Activated CD8-positive, alpha-beta memory T cell treated with anti-CD3 and anti-CD28 coated beads, Interleukin-2, amount 50 U/mL, for 1 hour (primary cell): Measurements from ENCODE around the gene GALE.
"Not testable (repeated sequence)": the region's sequence is repeated elsewhere in the genome, so short reads cannot be mapped to it uniquely, and the experiment has no call there.

Source experiments
- DNase-seq: peaks from one replicate; pipeline ENCODE4 v3.0.0-alpha.2; 2020; ENCODE audit errors: extremely low read depth

GALE gene

DNA sequence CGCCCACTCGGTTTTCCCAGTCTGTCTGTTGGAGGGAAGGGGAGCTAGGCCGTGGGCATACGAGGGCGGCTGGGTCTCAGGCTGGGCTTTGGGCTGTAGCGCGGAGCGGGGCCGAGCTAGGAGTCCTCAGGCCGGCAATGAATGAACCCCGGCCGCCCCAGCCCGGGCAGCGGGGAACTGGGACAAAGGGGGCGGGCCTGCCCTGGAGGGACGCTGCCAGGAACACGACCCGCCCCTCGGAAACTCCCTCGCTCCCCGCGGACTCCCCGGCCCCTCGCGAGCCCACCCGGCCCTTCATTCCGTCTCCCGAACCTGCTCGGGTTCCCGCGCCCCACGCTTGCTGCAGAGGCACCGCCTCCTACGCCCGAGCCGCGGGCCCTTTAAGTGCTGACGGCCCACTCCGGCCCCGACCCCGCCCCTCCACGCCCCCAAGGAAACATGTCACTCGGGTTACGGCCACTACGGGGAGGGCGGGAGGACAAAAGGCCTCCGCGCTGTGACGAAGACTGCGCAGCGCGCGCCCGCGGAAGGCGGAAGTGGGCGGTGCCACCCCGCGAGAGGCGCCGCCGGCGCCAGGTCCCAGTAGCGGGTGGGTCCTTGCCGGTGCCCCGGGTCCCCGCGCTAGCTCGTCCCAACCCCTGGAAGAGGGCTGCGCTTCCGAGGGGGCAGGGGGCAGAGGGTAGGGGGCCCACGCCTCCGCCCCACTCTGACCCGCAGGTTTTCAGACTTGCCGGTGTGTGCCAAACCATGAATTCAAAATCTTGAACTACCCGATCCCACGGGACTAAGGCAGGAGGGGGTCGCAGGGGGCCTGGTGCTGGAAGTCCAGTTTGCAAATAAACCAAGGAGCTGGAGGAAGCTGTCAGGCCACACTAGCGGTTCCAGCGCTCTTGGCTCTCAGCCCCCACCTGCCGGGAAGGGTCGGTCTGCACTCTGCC lies at the start of gene GALE:
Gene GALE (minus strand): TSS at position 355 of the 938 bp plus-strand sequence. CDS start 1,747 bp downstream, outside the sequence.
- DNase-seq, result peak; percentile 93

DNA sequence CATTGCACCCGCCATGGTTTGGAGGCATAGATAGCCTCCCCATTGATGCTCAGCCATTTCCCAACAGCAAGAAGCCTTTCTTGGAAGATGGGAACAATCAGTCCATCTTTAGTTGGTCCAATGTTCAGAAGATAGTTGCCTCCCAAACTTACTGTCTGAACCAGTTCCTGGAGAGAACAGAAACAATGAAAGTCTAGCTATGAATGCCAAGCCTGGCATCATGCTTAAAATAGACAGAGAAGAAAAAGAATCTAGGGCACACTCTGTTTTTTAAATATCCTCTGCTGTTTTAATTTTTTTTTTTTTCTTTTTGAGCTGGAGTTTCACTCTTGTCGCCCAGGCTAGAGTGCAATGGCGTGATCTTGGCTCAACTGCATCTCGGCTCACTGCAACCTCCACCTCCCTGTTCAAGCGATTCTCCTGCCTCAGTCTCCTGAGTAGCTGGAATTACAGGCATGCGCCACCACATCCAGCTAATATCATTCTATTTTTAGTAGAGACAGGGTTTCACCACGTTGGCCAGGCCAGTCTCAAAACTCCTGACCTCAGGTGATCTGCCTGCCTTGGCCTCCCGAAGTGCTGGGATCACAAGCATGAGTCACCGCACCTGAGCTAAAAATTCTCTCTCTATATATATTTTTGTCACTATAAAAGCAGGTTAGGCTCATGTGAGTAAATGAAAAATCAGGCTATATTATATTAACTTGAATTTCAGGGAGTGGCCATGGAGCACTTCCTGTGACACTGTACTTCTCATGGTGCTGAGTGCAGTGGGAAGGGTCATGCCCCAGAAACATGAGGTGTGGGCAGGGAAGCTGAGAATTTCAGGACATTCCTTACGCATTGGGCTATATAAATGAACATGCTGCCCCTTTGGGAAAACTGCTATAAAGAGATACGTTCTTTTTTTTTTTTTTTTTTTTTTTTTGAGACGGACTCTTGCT lies 48.4 kb upstream of the GALE start:
- DNase-seq, result no peak

DNA sequence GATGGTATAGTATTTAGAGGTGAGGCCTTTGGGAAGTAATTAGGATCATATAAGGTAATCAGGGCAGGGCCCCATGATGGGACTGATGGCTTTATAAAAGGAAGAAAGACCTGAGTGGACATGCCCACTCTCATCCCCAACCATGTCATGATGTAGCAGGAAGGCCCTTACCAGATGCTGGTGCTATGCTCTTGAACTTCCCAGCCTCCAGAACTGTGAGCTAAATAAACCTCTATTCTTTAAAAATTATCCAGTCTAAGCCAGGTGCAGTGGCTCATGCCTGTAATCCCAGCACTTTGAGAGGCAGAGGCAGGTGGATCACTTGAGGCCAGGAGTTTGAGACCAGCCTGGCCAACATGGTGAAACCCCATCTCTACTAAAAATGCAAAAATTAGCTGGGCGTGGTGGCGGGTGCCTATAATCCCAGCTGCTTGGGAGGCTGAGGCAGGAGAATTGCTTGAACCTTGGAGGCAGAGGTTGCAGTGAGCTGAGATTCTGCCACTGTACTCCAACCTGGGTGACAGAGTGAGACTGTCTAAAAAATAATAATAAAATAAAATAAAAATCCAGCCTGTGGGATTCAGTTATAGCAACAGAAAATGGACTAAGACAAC lies 47.0 kb upstream of the GALE start:
- not testable (repeated sequence) for DNase-seq

DNA sequence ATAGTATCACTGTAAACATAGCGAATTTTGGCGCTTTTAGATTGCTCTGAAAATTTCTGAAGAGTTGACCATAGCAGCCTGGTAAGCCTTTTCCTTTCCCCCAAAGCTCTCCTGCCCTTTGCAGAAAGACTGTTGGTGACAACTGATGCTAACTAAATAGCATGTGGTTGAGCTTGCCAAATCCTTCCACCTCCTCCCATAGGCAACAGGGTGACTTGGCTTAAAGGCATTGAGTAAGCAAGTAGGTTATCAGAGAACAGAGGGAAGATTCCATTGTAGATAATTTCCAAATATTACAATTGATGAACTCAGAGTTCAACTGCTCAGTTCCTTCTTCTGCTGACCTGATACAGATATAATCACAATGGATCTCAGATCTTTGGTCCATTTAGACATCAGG lies 44.6 kb upstream of the GALE start:
- DNase-seq, result no peak

DNA sequence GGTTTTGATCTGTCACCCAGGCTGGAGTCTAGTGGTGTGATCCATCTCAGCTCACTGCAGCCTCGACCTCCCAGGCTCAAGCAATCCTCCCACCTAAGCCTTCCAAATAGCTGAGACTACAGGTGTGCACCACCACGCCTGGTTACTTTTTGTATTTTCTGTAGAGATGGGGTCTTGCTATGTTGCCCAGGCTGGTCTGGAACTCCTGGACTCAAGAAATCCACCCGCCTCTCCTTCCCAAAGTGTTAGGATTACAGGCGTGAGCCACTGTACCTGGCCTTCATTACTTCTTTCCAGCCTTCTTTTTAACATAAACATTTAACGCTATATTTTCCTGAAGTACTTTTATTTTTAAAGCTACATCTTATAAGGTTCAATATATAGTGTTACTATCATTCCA lies 43.1 kb upstream of the GALE start:
- no peak for DNase-seq

DNA sequence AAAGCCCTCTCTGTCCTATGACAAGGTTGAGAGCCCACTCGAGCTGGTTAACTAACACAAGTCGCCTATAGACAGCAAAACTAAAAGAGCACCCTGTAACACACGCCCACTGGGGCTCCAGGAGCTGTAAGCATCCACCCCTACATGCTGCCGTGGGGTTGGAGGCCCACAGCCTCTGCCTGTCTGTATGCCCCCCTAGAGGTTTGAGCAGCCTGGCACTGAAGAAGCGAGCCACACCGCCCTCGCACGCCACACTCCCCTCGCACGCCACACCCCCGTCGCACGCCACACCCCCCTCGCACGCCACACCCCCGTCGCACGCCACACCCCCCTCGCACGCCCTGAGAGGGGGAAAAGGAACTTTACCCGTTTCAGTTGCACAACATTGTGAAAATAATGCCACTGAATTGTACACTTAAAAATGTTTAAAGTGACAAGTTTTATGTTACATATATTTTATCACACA lies 37.9 kb upstream of the GALE start:
- DNase-seq, result peak; percentile 45

DNA sequence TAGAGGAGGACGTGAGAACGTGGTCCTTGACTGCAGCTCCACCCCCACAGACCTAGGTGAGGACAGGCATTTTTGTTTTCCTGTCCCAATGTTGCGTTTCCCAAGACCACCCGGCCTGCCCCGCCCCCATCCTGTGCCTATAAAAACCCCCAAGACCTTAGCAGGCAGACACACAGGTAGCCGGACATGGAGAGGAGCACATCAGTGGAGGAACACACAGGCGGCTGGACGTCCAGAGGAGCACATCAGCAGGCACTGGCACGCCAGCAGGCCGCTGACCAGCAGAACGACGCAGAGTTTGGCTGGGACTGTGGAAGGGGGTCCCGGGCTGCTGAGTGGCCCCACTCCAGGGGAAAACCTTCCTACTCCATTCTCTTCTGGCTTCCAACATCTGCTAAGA lies 37.4 kb upstream of the GALE start:
- no peak for DNase-seq

DNA sequence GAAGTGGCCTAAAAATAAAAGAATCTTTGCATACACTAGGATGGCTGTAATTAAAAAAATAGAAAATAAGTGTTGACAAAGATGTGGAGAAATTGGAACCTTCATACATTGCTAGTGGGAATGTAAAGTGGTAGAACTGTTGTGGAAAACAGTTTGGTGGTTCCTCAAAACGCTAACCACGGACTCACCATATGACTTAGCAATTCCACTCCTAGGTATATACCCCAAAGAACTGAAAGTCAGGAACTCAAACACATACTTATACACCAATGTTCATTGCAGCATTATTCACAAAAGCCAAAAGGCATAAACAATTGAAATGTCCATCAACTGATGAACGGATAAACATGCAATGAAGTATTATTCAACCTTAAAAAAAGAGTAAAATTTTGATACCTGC lies 35.5 kb upstream of the GALE start:
- DNase-seq, result no peak

DNA sequence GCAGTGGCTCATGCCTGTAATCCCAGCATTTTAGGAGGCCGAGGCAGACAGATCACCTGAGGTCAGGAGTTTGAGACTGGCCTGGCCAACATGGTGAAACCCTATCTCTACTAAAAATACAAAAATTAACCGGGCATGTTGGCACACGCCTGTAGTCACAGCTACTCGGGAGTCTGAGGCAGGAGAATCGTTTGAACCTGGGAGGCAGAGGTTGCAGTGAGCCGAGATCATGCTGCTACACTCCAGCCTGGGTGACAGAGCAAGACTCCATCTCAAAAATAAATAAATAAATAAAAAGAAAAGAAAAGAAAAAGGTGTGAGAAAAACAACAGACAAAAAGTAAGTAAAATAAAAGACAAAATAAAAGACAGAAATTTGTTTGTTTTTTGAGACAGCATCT lies 33.6 kb upstream of the GALE start:
- not testable (repeated sequence) for DNase-seq

DNA sequence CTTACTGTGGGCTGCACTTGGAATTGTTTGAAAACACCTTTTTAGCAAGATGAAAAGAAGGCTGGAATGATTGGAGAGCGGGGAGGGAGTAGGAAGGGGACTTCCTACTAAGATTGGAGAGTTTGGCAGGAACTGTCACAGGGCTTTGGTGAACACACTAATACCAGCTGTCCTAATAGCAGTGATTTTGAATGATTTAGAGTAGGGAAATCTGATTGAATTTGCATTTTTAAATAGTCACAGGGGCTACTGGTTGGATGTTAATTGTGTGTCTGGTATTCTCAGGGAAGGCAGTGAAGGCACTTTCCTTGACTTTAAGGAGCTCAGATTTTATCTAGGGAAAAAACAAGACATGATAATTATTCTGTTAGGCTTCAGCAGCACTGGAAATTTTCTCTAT lies 27.2 kb upstream of the GALE start:
- DNase-seq, result no peak

DNA sequence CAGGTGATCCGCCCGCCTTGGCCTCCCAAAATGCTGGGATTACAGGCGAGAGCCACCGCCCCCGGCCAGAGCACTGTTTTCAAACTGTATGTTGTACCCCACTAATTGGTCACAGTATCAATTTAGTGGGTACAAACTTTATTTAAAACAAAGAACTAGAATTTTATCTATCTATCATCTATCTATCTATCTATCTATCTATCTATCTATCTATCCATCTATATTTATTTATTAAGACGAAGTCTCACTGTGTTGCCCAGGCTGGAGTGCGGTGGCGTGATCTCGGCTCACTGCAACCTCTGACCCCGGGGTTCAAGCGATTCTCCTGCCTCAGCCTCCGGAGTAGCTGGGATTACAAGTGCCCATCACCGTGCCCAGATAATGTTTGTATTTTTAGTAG lies 26.0 kb upstream of the GALE start:
- DNase-seq, result not testable (repeated sequence)

DNA sequence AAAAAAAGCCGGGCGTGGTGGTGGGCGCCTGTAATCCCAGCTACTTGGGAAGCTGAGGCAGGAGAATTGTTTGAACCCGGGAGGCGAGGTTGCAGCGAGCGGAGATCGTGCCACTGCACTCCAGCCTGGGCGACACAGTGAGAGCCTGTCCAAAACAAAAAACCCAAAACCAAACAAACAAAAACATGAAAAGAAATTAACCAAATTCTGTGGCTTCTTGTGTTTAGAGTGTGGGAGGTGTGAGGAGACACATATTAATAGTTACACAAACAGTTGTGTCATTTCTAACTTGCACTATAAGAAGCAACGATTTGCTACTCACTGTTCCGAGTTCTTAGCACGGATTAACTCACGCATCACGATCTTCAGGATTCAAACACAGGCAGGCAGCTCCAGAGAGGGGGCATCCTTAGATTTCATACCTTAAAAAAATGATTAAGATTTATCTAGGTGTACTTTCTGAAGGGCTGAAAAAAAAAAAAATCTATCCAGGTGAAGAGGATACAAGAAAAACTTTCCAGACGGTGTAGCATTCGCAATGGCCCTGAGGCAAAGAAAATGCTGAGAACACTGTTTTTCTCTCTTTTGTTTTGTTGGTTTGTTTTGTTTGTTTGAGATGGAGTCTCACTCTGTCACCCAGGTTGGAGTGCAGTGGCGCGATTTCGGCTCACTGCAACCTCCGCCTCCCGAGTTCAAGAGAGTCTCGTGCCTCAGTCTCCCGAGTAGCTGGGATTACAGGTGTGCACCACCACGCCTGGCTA lies 25.4 kb upstream of the GALE start:
- DNase-seq, result no peak

DNA sequence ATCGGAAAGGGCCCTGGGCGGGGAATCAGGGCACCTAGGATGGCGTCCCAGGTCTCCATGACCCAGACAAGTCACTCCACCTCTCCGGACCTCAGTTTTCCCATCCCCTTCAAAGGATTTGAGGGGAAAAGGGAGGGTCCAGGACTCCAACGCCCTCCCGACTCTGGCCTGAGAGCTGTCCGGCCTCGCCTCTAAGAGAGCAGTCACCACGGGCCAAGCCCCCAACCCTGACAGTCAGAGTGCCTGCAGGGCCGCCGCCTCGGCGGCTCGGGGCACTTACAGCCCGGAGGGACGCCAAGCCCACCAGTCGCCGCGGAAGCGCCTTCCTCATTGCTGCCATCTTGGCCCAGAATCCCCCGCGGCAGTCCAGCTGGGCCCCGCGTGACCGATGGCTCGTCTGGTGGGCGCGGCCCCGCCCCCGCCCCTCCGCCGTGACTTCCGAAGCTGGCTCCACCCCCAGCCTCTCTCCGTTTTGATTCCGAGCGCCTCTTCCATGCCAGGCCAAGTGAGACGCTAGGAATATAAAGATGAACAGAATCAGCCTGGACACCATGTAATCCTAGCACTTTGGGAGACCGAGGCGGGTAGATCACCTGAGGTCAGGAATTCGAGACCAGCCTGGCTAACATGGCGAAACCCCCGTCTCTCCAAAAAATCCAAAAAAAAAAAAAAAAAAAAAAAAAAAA lies 24.7 kb upstream of the GALE start, which contains the start of gene HMGCL:
Gene HMGCL (minus strand): TSS at position 354 of the 686 bp plus-strand sequence. CDS start 14 bp downstream, at position 340.
- DNase-seq, result peak; percentile 63

DNA sequence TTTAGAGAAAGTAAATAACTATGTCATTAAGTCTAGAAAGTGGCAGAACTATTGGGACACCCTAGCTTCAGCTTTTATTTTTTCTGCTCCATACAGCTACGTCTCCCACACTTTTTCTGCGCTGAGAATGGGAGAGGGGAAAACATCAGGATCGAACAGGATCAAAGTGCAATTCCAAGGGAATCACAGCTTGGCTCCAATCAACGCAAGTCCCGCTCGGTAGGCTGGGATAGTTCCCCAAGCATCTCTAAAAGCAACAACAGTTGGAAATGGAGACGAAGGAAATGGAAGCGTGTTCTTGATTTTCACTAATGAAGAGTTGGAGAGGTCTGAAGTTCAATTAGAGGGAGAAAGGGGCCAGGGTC lies 24.1 kb upstream of the GALE start:
- DNase-seq, result no peak

DNA sequence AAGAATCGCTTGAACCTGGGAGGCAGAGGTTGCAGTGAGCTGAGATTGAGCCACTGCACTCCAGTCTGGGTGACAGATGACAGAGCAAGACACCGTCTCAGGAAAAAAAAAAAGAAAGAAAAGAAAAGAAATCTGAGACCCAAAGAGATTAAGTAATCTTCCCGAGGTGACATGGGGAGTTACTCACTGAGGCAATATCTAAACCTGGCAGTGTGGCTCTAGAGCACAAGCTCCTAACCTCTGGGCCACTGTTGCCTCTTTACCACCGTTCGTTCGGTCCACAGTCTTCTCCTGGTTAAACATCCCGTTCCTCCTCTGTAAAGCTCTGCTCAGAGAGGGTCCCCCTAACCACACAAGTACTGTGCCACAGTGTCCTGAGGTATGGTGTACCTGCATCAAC lies 23.2 kb upstream of the GALE start:
- no peak for DNase-seq

DNA sequence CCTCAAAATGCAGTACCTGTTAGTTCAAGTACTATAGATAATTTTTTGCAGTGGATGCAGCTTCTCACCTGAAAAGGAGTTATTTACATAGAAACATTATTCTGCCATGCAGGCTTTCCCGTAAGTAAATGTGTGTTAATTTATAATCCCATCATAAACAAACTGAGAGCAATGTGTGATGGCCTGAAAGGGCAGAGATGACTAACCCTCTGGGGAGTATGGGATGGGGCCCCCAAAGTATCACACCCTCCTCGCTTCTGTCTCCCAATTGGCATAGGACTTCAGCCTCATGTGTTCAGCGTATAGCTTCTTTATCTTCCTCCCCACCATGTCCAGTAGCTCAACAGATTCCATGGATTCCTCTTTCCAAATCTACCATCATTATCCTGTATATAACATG lies 17.1 kb upstream of the GALE start:
- DNase-seq, result no peak

DNA sequence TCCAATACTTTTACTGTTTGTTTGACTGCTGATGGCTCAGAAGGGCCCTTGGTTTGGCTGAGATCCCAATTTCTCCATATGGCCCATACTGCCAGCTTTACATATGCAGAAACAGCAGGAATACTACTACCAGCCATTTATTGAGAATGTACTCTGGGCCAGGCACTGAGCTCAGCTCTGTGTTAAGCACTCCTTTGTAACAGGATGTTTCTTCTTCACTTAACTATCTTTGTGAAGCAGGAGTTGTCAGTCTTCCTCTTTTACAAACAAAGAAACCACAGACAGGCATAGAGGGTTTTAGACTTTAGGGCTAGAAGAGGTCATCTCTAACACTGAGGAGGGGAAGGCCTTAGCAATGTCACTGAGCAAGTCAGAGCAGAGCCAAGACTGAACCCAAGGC lies 16.4 kb upstream of the GALE start:
- DNase-seq, result no peak

DNA sequence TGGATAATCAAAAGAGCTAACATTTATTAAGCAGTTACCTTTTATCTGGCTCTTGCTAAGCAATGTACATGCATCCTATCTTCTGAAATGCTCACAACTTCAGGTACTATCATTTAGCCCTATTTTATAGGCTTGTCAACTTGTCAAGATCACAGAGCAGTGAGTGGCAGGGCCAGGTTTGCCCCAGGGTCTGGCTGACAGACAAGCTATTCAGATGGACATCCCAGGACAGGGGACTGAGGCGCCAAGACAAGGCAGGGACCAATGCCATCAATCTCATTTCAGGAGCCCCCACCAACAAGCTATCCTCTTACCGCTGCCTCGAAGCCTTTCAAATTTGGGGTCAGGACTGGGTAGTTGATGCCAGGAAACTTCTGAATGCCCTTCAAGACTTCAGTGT lies 15.8 kb upstream of the GALE start:
- DNase-seq, result no peak

DNA sequence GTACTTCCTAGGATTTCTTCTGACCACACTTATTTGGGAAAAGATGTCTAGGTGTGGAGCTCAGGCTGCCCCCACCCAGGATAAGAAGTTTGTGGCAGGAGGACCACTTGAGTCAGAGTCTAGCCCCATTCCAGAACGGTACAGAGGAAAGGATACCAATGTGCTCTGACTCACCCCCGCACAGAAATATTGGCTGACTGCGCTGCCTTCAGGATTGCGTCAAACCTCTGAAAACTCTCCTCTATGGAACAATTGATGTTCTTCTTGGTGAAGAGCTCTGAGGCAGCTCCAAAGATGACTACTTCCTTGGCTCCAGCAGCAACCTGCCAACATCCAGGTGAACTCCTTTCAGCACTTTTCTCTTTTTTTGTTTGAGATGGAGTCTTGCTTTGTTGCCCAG lies 13.5 kb upstream of the GALE start:
- DNase-seq, result no peak

DNA sequence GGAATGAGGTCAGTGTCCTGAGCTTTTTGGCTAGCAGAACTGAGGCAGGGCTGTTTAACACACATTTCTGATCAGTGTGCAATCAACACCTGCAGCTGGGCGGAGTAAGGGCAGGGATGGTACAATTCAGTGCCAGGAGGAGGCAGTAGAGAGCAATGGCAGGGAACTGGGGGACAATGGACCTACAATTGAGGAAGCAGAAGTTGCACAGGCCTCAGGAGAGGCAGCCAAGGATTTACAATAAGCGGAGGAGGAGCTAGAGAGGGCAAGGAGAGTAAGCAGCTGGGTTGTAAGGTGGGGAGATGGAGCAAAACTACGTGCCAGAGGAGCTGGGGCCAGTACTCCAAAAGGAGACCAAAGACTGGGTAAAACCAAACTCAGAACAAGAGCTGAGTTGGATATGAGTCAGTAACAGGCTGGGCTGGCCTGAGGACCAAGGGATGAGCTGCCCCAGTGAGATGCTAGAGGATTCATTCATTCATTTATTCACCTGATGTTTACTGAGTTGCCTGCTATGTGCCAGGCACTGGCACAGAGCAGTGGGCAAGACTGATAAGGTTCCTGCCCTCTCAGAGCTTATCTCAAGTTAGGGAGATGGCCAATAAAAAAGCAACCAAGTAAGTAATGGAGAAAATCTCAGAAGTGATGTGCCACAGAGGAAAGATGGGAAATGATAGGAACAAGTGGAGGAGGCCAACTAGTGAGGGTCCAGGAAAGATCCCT lies 10.4 kb upstream of the GALE start:
- DNase-seq, result no peak
